Jurkat, Clone E6-1 (cell line): Measurements from ENCODE around the gene ADGRD1. TPM values are rescaled to one million over a fixed set of nuclear protein-coding genes. Genes with fewer than 3 reads are reported as not detected.
"Not testable (repeated sequence)": the region's sequence is repeated elsewhere in the genome, so short reads cannot be mapped to it uniquely, and the experiment has no call there.

ENCODE experiments used
- DNase-seq: peaks from one replicate; pipeline ENCODE4 v3.0.0-alpha.2; 2011; ENCODE audit warnings: low read depth, low spot score
- H3K4me3 ChIP-seq: 2 replicates; pipeline ENCODE4 v1.5.1; 2011; ENCODE audit warnings: mild to moderate bottlenecking, low read length, control low read depth, moderate library complexity
- polyA plus RNA-seq: library from polyadenylated mRNA; unstranded; fragments of >200 nt; gene quantifications from one replicate; pipeline ENCODE4 v1.2.1, GENCODE V29; 2012; ENCODE audit warnings: missing spikeins; ENCODE audit not compliant: insufficient read length, insufficient read depth

The ADGRD1 gene
- polyA plus RNA-seq = not detected

GRCh38 chr12:130953771-130954543, at the start of gene ADGRD1:
Gene ADGRD1 (plus strand): TSS chr12:130953907. CDS start chr12:130954466, 559 bp downstream.
- no peak within 1 kb of the TSS for H3K4me3 ChIP-seq
- DNase-seq = no peak

GRCh38 chr12:130904064-130904463, 49.6 kb upstream of the ADGRD1 start:
- H3K4me3 ChIP-seq = no peak overlapping the region
- no peak for DNase-seq

- DNase-seq, H3K4me3 ChIP-seq: not testable (repeated sequence)
These were observed 48.7 kb upstream of the ADGRD1 start for GRCh38 chr12:130904936-130905455.

- DNase-seq = no peak
- no peak overlapping the region for H3K4me3 ChIP-seq
These were observed 44.6 kb upstream of the ADGRD1 start for GRCh38 chr12:130909111-130909510.

- no peak for DNase-seq
- H3K4me3 ChIP-seq = no peak overlapping the region
These were observed 42.5 kb upstream of the ADGRD1 start for GRCh38 chr12:130911193-130911592.

- H3K4me3 ChIP-seq = no peak overlapping the region
- DNase-seq = no peak
These were observed 41.8 kb upstream of the ADGRD1 start for GRCh38 chr12:130911933-130912332.

GRCh38 chr12:130916241-130916911, 37.3 kb upstream of the ADGRD1 start:
- no peak for DNase-seq
- no peak overlapping the region for H3K4me3 ChIP-seq

GRCh38 chr12:130917607-130918006, 36.1 kb upstream of the ADGRD1 start:
- no peak for DNase-seq
- H3K4me3 ChIP-seq = no peak overlapping the region

- no peak for DNase-seq
- H3K4me3 ChIP-seq = no peak overlapping the region
These were observed 34.6 kb upstream of the ADGRD1 start for GRCh38 chr12:130919086-130919485.

GRCh38 chr12:130920119-130920703, 33.5 kb upstream of the ADGRD1 start:
- H3K4me3 ChIP-seq = no peak overlapping the region
- DNase-seq = no peak

GRCh38 chr12:130920723-130921381, 32.9 kb upstream of the ADGRD1 start:
- no peak for DNase-seq
- H3K4me3 ChIP-seq = no peak overlapping the region

- DNase-seq = no peak
- H3K4me3 ChIP-seq = no peak overlapping the region
These were observed 31.2 kb upstream of the ADGRD1 start for GRCh38 chr12:130922511-130922953.

- H3K4me3 ChIP-seq = no peak overlapping the region
- DNase-seq = no peak
These were observed 28.6 kb upstream of the ADGRD1 start for GRCh38 chr12:130924966-130925665.

GRCh38 chr12:130925666-130926015, 28.1 kb upstream of the ADGRD1 start:
- no peak for DNase-seq
- no peak overlapping the region for H3K4me3 ChIP-seq

- no peak for DNase-seq
- H3K4me3 ChIP-seq = no peak overlapping the region
These were observed 24.3 kb upstream of the ADGRD1 start for GRCh38 chr12:130929363-130929762.

- no peak overlapping the region for H3K4me3 ChIP-seq
- no peak for DNase-seq
These were observed 21.4 kb upstream of the ADGRD1 start for GRCh38 chr12:130932061-130932930.

GRCh38 chr12:130933269-130933995, 20.3 kb upstream of the ADGRD1 start:
- H3K4me3 ChIP-seq = no peak overlapping the region
- no peak for DNase-seq
